GM10248 (cell line): ENCODE measurements around the gene SDK1.

ENCODE experiments used
- CTCF ChIA-PET: fragments of 300-600 bp; sonication (Branson Sonifier 250); formaldehyde crosslinking; extraction: SDS; loops from one replicate; lab custom pipeline; 2021; ENCODE audit warnings: antibody characterized with exemption; lab: Yijun Ruan, JAX
- POLR2A ChIA-PET: fragments of 350-650 bp; sonication (Branson Sonifier 250); formaldehyde crosslinking; extraction: SDS; loops from one replicate; lab custom pipeline; 2020; ENCODE audit warnings: antibody characterized with exemption; lab: Yijun Ruan, JAX
- DNase-seq: peaks from one replicate; pipeline ENCODE4 v3.0.0; 2012; ENCODE audit errors: extremely low spot score
- CTCF ChIP-seq: IDR thresholded peaks from 2 replicates; pipeline ENCODE4 v1.5.1; 2012; ENCODE audit warnings: mild to moderate bottlenecking, low read depth; ENCODE audit errors: extremely low read depth, missing control alignments, control extremely low read depth

Gene SDK1

GRCh38 chr7:4029941-4030340 lies 728.9 kb downstream of the SDK1 start:
- ChIA-PET POLR2A (no interaction called here), CTCF (no interaction called here)
- TF ChIP-seq CTCF: no peak
- DNase-seq: no peak

GRCh38 chr7:4030346-4030950 lies 729.4 kb downstream of the SDK1 start:
- POLR2A ChIA-PET: no interaction called here
- CTCF ChIA-PET: no interaction called here
- DNase-seq: no peak
- TF ChIP-seq CTCF: no peak

GRCh38 chr7:4033996-4034395 lies 732.9 kb downstream of the SDK1 start:
- CTCF ChIA-PET: no interaction called here
- no peak for DNase-seq

GRCh38 chr7:4037308-4037707 lies 736.3 kb downstream of the SDK1 start:
- CTCF ChIA-PET: interaction anchor here (1.1 kb wide), 1 partner anchor 28 kb away, joined by 3 read pairs; no protein-coding TSS in a partner anchor
- POLR2A ChIA-PET: no interaction called here
- TF ChIP-seq CTCF: no peak
- no peak for DNase-seq

More at GRCh38 chr7:4033996-4034395, 732.9 kb downstream of the SDK1 start:
- TF ChIP-seq CTCF: no peak
- POLR2A ChIA-PET: no interaction called here

- TF ChIP-seq CTCF: no peak
- POLR2A ChIA-PET: no interaction called here
- CTCF ChIA-PET: interaction anchor here (1.1 kb wide), 1 partner anchor 27 kb away, joined by 3 read pairs; no protein-coding TSS in a partner anchor
- DNase-seq: no peak
Measured at GRCh38 chr7:4037877-4038276, 736.8 kb downstream of the SDK1 start.

GRCh38 chr7:4040109-4040928 lies 739.3 kb downstream of the SDK1 start:
- TF ChIP-seq CTCF: no peak
- no peak for DNase-seq
- ChIA-PET POLR2A (no interaction called here), CTCF (interaction anchor here (0.9 kb wide), 1 partner anchor 10 kb away, joined by 4 read pairs; no protein-coding TSS in a partner anchor)
